HL-60 (cell line): ENCODE data around the gene PRMT7.

Experiments used
- CTCF ChIP-seq: IDR thresholded peaks from one replicate; pipeline ENCODE4 v1.5.1; 2011; ENCODE audit warnings: low read length, control low read depth, inconsistent platforms; ENCODE audit not compliant: insufficient read depth
- GABPA ChIP-seq: IDR thresholded peaks from 2 replicates; pipeline ENCODE4 v1.6.1; 2012; ENCODE audit warnings: low read depth
- POLR2AphosphoS5 ChIP-seq: IDR thresholded peaks from 2 replicates; pipeline ENCODE4 v1.6.1; 2012; ENCODE audit warnings: low read depth
- SPI1 ChIP-seq: IDR thresholded peaks from 2 replicates; pipeline ENCODE4 v1.6.1; 2012; ENCODE audit warnings: low read depth, mild to moderate bottlenecking, borderline replicate concordance
- TF ChIP-seq, protein P1 (sequence below): IDR thresholded peaks from 2 replicates; pipeline ENCODE4 v1.6.1; 2012; ENCODE audit warnings: low read depth; ENCODE audit not compliant: insufficient replicate concordance

GRCh38 chr16:68353366-68353765, 42.5 kb downstream of the PRMT7 start:
- no peak for TF ChIP-seq CTCF
- no peak for TF ChIP-seq POLR2AphosphoS5
- TF ChIP-seq, protein P1, sequence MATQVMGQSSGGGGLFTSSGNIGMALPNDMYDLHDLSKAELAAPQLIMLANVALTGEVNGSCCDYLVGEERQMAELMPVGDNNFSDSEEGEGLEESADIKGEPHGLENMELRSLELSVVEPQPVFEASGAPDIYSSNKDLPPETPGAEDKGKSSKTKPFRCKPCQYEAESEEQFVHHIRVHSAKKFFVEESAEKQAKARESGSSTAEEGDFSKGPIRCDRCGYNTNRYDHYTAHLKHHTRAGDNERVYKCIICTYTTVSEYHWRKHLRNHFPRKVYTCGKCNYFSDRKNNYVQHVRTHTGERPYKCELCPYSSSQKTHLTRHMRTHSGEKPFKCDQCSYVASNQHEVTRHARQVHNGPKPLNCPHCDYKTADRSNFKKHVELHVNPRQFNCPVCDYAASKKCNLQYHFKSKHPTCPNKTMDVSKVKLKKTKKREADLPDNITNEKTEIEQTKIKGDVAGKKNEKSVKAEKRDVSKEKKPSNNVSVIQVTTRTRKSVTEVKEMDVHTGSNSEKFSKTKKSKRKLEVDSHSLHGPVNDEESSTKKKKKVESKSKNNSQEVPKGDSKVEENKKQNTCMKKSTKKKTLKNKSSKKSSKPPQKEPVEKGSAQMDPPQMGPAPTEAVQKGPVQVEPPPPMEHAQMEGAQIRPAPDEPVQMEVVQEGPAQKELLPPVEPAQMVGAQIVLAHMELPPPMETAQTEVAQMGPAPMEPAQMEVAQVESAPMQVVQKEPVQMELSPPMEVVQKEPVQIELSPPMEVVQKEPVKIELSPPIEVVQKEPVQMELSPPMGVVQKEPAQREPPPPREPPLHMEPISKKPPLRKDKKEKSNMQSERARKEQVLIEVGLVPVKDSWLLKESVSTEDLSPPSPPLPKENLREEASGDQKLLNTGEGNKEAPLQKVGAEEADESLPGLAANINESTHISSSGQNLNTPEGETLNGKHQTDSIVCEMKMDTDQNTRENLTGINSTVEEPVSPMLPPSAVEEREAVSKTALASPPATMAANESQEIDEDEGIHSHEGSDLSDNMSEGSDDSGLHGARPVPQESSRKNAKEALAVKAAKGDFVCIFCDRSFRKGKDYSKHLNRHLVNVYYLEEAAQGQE: no peak
- no peak for TF ChIP-seq GABPA
- no peak for TF ChIP-seq SPI1
